ENCODE measurements around the gene DEUP1. TPM values are rescaled to one million over a fixed set of nuclear protein-coding genes. Genes with fewer than 3 reads are reported as not detected.

Gene DEUP1
- total RNA-seq, 1 experiment from 2014 or later, result not detected

DNA sequence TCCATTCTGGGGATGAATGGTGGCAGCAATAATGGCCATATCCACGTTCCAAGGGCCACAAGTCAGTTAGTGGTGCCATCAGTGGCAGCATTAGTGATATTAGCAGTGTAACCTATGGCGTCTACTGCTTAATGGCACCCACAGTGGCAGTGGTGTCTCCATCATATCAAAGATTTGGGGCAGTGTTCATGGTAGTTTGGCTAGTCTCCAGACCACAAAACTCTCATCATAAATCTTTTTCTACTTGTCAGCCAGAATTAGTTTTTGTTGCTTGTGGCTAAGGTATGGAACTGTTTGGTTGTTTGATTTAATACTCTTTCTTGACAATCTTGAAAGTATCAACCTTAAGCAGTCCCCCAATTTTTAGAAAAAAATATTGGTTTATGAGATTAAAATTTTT is 45.1 kb upstream of the DEUP1 start:
- no peak overlapping the region for H3K4me3 ChIP-seq (replicated peaks in 1 of 2; ENCODE audit: low read depth in 1 of 2, low read length in 2 of 2)
- H3K9me2 ChIP-seq (ENCODE audit: insufficient read depth), result no peaks in the 10 kb centered on the region
- no peaks in the 10 kb centered on the region for H3K36me3 ChIP-seq (ENCODE audit: control insufficient read depth in 1 of 2, insufficient read depth in 2 of 2, low read length in 2 of 2)
- H3K4me2 ChIP-seq (ENCODE audit: low read length), result no peak overlapping the region
- ChIA-PET POLR2A (no interaction called here), RAD21 (ENCODE audit: low non-redundant PET in 1 of 2, low total read pairs in 2 of 2, uncharacterized antibody in 2 of 2, unreplicated experiment in 2 of 2) (no interaction called here), CTCF (no interaction called here)
- no peaks in the 10 kb centered on the region for H3K79me2 ChIP-seq (ENCODE audit: insufficient read depth, low read length)
- TF ChIP-seq CBX3 (IDR thresholded peaks at IDR 0.05; ENCODE audit: low read depth) (no peak), SIN3A (IDR thresholded peaks at IDR 0.05; ENCODE audit: low read depth) (no peak), EGR1 (IDR thresholded peaks at IDR 0.05; ENCODE audit: low read depth) (no peak), FOSL1 (IDR thresholded peaks at IDR 0.05; ENCODE audit: low read depth) (no peak), EZH2phosphoT487 (IDR thresholded peaks at IDR 0.05; ENCODE audit: borderline replicate concordance) (no peak), ZNF274 (IDR thresholded peaks at IDR 0.05; ENCODE audit: low read depth, low read length) (no peak), CEBPB (IDR thresholded peaks at IDR 0.05; ENCODE audit: low read depth) (no peak), YY1 (IDR thresholded peaks at IDR 0.05; ENCODE audit: extremely low read depth, insufficient replicate concordance, low read depth, low read length) (no peak), ELF1 (IDR thresholded peaks at IDR 0.05; ENCODE audit: borderline replicate concordance, low read depth) (no peak), JUND (IDR thresholded peaks at IDR 0.05) (no peak), ZFX (IDR thresholded peaks at IDR 0.05) (no peak), EZH2 (IDR thresholded peaks at IDR 0.05) (no peak), TCF7L2 (IDR thresholded peaks at IDR 0.05; ENCODE audit: borderline replicate concordance, extremely low read depth, insufficient read depth, insufficient read length) (no peak), POLR2A (IDR thresholded peaks at IDR 0.05; ENCODE audit: borderline replicate concordance, extremely low read depth, insufficient read depth, insufficient read length) (no peak), SRF (IDR thresholded peaks at IDR 0.05; ENCODE audit: low read depth) (no peak)
- TF ChIP-seq, protein P1, sequence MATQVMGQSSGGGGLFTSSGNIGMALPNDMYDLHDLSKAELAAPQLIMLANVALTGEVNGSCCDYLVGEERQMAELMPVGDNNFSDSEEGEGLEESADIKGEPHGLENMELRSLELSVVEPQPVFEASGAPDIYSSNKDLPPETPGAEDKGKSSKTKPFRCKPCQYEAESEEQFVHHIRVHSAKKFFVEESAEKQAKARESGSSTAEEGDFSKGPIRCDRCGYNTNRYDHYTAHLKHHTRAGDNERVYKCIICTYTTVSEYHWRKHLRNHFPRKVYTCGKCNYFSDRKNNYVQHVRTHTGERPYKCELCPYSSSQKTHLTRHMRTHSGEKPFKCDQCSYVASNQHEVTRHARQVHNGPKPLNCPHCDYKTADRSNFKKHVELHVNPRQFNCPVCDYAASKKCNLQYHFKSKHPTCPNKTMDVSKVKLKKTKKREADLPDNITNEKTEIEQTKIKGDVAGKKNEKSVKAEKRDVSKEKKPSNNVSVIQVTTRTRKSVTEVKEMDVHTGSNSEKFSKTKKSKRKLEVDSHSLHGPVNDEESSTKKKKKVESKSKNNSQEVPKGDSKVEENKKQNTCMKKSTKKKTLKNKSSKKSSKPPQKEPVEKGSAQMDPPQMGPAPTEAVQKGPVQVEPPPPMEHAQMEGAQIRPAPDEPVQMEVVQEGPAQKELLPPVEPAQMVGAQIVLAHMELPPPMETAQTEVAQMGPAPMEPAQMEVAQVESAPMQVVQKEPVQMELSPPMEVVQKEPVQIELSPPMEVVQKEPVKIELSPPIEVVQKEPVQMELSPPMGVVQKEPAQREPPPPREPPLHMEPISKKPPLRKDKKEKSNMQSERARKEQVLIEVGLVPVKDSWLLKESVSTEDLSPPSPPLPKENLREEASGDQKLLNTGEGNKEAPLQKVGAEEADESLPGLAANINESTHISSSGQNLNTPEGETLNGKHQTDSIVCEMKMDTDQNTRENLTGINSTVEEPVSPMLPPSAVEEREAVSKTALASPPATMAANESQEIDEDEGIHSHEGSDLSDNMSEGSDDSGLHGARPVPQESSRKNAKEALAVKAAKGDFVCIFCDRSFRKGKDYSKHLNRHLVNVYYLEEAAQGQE (IDR thresholded peaks at IDR 0.05; ENCODE audit: low read depth), result no peak
- TF ChIP-seq, protein P2, sequence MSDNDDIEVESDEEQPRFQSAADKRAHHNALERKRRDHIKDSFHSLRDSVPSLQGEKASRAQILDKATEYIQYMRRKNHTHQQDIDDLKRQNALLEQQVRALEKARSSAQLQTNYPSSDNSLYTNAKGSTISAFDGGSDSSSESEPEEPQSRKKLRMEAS (IDR thresholded peaks at IDR 0.05), result no peak
- TF ChIP-seq, protein P3, sequence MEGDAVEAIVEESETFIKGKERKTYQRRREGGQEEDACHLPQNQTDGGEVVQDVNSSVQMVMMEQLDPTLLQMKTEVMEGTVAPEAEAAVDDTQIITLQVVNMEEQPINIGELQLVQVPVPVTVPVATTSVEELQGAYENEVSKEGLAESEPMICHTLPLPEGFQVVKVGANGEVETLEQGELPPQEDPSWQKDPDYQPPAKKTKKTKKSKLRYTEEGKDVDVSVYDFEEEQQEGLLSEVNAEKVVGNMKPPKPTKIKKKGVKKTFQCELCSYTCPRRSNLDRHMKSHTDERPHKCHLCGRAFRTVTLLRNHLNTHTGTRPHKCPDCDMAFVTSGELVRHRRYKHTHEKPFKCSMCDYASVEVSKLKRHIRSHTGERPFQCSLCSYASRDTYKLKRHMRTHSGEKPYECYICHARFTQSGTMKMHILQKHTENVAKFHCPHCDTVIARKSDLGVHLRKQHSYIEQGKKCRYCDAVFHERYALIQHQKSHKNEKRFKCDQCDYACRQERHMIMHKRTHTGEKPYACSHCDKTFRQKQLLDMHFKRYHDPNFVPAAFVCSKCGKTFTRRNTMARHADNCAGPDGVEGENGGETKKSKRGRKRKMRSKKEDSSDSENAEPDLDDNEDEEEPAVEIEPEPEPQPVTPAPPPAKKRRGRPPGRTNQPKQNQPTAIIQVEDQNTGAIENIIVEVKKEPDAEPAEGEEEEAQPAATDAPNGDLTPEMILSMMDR (IDR thresholded peaks at IDR 0.05 in 2 of 3, conservative IDR thresholded peaks at IDR 0.05 in 1 of 3; ENCODE audit: borderline replicate concordance in 1 of 3, insufficient read depth in 1 of 3, low read depth in 2 of 3, low read length in 2 of 3), result no peak
- TF ChIP-seq, protein P4, sequence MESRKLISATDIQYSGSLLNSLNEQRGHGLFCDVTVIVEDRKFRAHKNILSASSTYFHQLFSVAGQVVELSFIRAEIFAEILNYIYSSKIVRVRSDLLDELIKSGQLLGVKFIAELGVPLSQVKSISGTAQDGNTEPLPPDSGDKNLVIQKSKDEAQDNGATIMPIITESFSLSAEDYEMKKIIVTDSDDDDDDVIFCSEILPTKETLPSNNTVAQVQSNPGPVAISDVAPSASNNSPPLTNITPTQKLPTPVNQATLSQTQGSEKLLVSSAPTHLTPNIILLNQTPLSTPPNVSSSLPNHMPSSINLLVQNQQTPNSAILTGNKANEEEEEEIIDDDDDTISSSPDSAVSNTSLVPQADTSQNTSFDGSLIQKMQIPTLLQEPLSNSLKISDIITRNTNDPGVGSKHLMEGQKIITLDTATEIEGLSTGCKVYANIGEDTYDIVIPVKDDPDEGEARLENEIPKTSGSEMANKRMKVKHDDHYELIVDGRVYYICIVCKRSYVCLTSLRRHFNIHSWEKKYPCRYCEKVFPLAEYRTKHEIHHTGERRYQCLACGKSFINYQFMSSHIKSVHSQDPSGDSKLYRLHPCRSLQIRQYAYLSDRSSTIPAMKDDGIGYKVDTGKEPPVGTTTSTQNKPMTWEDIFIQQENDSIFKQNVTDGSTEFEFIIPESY (IDR thresholded peaks at IDR 0.05; ENCODE audit: extremely low read depth, insufficient replicate concordance, low read length), result no peak
- no peaks in the 10 kb centered on the region for H4K20me1 ChIP-seq (ENCODE audit: insufficient read depth)
- H3K27me3 ChIP-seq (ENCODE audit: insufficient read depth, low read length), result no peaks in the 10 kb centered on the region
- no peak overlapping the region for H2AFZ ChIP-seq (ENCODE audit: low read depth, low read length, poor library complexity, severe bottlenecking)
- H3K4me1 ChIP-seq (ENCODE audit: control insufficient read depth in 1 of 2, insufficient read depth in 2 of 2, low read length in 2 of 2), result no peaks in the 10 kb centered on the region
- BruUV-seq (replicated peaks), result no TSS peak
- no peak overlapping the region for H3K27ac ChIP-seq (ENCODE audit: low read depth, low read length)
- ATAC-seq (no peak), DNase-seq (ENCODE audit: low read depth, low spot score) (no peak)
- intact Hi-C loops (cut with micrococcal nuclease), result no loop called here
- H3K9me3 ChIP-seq (ENCODE audit: control insufficient read depth in 1 of 2, insufficient read depth in 1 of 2, low read depth in 1 of 2, low read length in 2 of 2), result no peaks in the 10 kb centered on the region
- no peak overlapping the region for H3K9ac ChIP-seq (ENCODE audit: low read length)
